Glomerular visceral epithelial cell (primary cell): ENCODE measurements around the gene AICDA.
"Not testable (repeated sequence)": the region's sequence is repeated elsewhere in the genome, so short reads cannot be mapped to it uniquely, and the experiment has no call there.

Source experiments
- DNase-seq: peaks from one replicate; pipeline ENCODE4 v3.0.0-alpha.2; 2016; ENCODE audit errors: extremely low spot score

The AICDA gene

DNA sequence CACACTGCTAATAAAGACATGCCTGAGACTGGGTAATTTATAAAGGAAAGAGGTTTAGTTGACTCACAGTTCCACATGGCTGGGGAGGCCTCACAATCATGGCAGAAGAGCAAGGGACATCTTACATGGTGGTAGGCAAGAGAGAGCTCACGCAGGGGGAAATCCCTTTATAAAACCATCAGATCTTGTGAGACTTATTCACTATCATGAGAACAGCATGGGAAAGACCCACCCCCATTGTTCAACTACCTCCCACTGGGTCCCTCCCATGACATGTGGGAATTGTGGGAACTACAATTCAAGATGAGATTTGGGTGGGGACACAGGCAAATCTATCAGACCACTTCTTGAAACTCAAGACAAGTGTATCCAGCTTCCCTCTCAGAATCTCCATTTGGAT is 1.2 kb upstream of the AICDA start:
- not testable (repeated sequence) for DNase-seq

GRCh38 chr12:8609061-8609570 is 3.5 kb downstream of the AICDA start:
- peak; percentile 46 for DNase-seq

- no peak for DNase-seq
Measured at GRCh38 chr12:8606890-8607289, 5.8 kb downstream of the AICDA start.

- DNase-seq, result no peak
Measured at GRCh38 chr12:8605057-8605456, 7.6 kb downstream of the AICDA start.

DNA sequence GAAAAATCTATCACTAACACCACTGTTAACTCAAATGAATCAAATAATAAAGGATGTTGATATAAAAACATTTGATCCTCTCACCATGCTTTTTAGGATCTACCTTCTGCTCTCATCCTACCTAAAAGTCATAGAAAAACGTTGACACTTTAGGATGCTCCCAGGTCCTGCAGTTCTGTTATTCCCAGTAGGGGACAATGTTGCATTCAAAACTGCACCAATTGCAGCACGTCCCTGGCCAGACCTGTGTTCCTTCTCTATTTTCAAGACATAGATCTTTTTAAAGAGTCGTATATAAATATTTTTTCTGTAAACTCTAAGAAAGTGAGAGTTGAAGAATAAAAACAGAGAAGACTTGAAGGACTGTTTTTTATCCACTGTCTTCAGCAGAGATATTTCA is 8.8 kb downstream of the AICDA start:
- DNase-seq, result no peak

GRCh38 chr12:8603286-8603685 is 9.4 kb downstream of the AICDA start:
- DNase-seq, result no peak

- DNase-seq, result no peak
Measured at GRCh38 chr12:8596561-8596960, 16.1 kb downstream of the AICDA start.

GRCh38 chr12:8594072-8594471 is 18.6 kb downstream of the AICDA start:
- no peak for DNase-seq

- no peak for DNase-seq
Measured at GRCh38 chr12:8593246-8593645, 19.4 kb downstream of the AICDA start.

GRCh38 chr12:8590842-8591545 is 21.7 kb downstream of the AICDA start:
- peak; percentile 26 for DNase-seq

- DNase-seq, result no peak
Measured at GRCh38 chr12:8589679-8590078, 23.0 kb downstream of the AICDA start.

GRCh38 chr12:8584478-8584877 is 28.2 kb downstream of the AICDA start:
- not testable (repeated sequence) for DNase-seq

GRCh38 chr12:8584004-8584403 is 28.7 kb downstream of the AICDA start:
- DNase-seq, result no peak

DNA sequence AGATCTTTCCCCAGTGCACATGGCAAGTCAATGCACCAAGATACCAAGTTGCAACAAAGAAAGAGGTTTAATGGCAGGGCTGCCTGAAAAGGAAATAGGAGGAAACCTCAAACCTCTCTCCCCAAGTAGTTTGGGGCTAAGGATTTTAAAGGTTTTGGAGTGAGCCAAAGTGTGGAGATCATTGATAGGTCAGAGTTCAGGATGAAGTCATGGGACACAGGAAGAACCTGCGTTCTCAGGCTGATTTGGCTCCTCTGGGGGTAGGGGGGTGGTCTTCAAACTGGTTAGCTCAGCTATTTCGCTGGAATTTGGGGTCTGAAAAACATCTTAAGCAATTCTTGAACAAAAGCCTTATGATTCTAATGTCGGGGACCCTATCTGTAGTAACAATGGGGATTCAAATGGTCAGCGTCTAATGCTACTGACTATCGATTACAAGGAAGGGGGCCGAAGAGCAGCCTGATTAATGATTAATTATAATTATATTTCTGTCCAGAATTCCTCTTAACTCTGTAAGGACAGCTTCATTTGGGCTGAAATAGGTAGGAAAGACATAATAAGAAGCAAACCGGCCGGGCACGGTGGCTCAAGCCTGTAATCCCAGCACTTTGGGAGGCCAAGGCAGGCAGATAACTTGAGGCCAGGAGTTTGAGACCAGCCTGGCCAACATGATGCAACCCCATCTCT is 31.4 kb downstream of the AICDA start:
- no peak for DNase-seq

GRCh38 chr12:8577879-8578278 is 34.8 kb downstream of the AICDA start:
- no peak for DNase-seq

GRCh38 chr12:8572507-8572906 is 40.2 kb downstream of the AICDA start:
- no peak for DNase-seq

GRCh38 chr12:8566525-8566924 is 46.1 kb downstream of the AICDA start:
- no peak for DNase-seq

DNA sequence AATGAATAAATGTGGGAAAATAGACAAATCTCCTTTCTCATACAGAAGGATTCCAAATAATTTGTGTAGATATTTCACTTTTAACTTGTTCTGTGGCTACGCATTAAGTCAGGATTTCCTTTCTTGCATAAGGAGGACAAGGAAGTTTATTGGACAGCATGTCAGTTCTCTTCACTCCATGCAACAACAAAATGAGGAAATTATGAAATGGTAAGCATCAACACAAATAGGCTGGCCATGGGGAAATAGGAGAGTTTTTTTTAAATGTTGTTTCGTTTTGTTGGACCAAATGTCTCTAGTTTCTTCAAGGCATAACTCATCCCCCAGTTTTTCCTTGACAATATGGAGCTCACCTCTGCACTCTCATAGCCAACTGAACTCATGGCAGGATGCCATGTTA is 46.6 kb downstream of the AICDA start:
- DNase-seq, result not testable (repeated sequence)

GRCh38 chr12:8564656-8565055 is 48.0 kb downstream of the AICDA start:
- DNase-seq, result no peak

GRCh38 chr12:8563356-8563755 is 49.3 kb downstream of the AICDA start:
- DNase-seq, result no peak

GRCh38 chr12:8562310-8562709 is 50.3 kb downstream of the AICDA start:
- no peak for DNase-seq

DNA sequence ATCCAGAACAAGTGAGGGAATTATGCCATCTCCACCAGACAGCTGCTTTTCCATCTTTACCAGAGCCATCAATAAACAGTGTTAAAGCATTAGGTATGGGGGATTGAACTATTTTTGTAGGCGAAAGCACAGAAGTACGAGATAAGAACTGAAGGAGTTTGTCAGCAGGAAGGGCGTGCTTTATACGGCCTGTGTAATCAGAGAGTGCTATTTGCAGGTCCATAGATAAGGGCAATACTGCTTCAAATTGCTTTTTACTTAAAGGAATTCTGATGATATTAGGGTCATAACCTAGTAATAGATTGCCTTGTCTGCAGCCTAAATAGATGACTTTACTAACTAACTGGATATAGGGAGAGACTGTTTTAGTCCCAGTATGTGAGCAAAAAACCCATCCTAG is 51.6 kb downstream of the AICDA start:
- no peak for DNase-seq

DNA sequence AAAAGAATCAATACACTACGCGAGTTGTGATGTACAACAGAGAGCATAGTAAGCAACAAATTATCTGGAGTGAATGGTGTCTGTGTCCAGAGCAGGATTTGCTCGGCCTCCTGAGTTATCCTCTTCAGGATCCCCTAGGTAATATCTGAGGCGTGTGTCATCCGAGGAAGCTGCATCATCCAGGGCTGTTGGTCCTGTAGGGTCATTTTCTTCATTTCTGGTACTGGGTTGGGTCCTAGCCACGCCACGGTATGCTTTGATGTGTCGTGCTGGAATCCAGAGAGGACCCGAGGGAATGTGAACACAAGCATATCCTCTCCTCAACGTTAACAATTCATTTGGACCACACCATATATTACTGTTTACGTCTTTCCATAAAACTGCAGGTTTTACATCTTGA is 53.0 kb downstream of the AICDA start:
- DNase-seq, result no peak
